A673 (cell line): ENCODE data around the gene KATNAL1.

Source experiments
- EZH2 ChIP-seq: fragments of 200-600 bp; sonication (generic); IDR thresholded peaks from 2 replicates; pipeline ENCODE4 v1.6.1; 2017; ENCODE audit warnings: borderline replicate concordance, low read depth, mild to moderate bottlenecking, mixed read lengths, antibody characterized with exemption, low read length; ENCODE audit not compliant: poor library complexity, severe bottlenecking
- TF ChIP-seq, protein P1 (sequence below): fragments of 300-800, 200-600 bp; sonication (generic); conservative IDR thresholded peaks from 2 replicates; pipeline ENCODE4 v1.5.1; 2017; ENCODE audit warnings: low read depth, mild to moderate bottlenecking, antibody characterized with exemption, low read length, moderate library complexity, mixed read lengths

DNA sequence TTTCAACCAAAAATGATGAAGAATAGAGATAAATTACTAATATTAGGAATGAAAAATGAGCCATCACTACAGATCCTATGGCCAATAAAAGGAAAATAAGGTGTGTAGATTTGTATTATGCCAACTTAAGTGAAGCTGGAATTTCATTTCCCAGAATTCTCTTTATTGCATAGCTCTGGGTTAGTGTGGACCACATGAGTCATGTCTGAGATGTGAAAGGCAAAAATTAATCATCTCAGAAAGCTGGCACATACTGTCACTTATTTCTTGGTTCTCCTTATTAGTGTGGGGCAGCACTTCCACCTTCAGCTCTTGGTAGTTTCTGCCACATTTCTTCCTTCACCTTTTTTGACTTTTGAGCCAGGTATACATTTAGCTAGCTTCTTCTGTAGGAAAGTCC, 82.6 kb downstream of the KATNAL1 start:
- TF ChIP-seq, protein P1, sequence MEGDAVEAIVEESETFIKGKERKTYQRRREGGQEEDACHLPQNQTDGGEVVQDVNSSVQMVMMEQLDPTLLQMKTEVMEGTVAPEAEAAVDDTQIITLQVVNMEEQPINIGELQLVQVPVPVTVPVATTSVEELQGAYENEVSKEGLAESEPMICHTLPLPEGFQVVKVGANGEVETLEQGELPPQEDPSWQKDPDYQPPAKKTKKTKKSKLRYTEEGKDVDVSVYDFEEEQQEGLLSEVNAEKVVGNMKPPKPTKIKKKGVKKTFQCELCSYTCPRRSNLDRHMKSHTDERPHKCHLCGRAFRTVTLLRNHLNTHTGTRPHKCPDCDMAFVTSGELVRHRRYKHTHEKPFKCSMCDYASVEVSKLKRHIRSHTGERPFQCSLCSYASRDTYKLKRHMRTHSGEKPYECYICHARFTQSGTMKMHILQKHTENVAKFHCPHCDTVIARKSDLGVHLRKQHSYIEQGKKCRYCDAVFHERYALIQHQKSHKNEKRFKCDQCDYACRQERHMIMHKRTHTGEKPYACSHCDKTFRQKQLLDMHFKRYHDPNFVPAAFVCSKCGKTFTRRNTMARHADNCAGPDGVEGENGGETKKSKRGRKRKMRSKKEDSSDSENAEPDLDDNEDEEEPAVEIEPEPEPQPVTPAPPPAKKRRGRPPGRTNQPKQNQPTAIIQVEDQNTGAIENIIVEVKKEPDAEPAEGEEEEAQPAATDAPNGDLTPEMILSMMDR = no peak
- no peak for TF ChIP-seq EZH2
